K562 (cell line): ENCODE results near the gene CD99L2. TPM values are rescaled to one million over a fixed set of nuclear protein-coding genes. Genes with fewer than 3 reads are reported as not detected.

Experiments
- ATAC-seq: fragments of 200-7000 bp; cut with Tn5 transposase; 3 replicates; pipeline ENCODE4 v1.9.1; 2020; ENCODE audit warnings: moderate library complexity
- BruUV-seq: library from RNA; stranded (reverse); fragments of 400-500 nt; replicated peaks from 2 replicates; lab custom pipeline; 2021; lab: Mats Ljungman, UMichigan
- CTCF ChIA-PET: fragments of 300-600 bp; formaldehyde crosslinking; extraction: SDS; loops from one replicate; lab custom pipeline; 2021; ENCODE audit warnings: low intra/inter-chr PET ratio; lab: Yijun Ruan, JAX
- POLR2A ChIA-PET: fragments of 300-600, 350-650 bp; sonication (Branson Sonifier 250); formaldehyde crosslinking; extraction: SDS; loops from one replicate; lab custom pipeline; 2021; ENCODE audit warnings: antibody characterized with exemption, inconsistent platforms; lab: Yijun Ruan, JAX
- DNase-seq, 4 experiments: peaks; one replicate each; pipeline versions ENCODE4 v3.0.0 to v3.0.0-alpha.2; 2011 to 2018; ENCODE audit warnings: low spot score in 3 of 4, mixed read lengths in 3 of 4; ENCODE audit errors: extremely low read depth in 1 of 4
- FAIRE-seq: peaks from 2 replicates; lab custom pipeline; 2011; peaks lifted over from hg19 to GRCh38; lab: Jason Lieb, UNC
- H2AFZ ChIP-seq: 2 replicates; pipeline ENCODE4 v1.6.0; 2011; ENCODE audit warnings: low read depth, low read length, control low read depth, inconsistent platforms
- H3K27ac ChIP-seq: fragments of 200-600 bp; 3 replicates; pipeline ENCODE4 v1.8.0; 2011; ENCODE audit warnings: low read depth, mild to moderate bottlenecking, control low read depth, inconsistent platforms, low read length, moderate library complexity, mixed read lengths; ENCODE audit errors: extremely low read depth
- H3K27me3 ChIP-seq, 2 experiments: fragments of 300-600 bp in 1 of 2; 2 replicates in 1 of 2; 3 replicates in 1 of 2; pipeline versions ENCODE4 v1.6.0 to v1.8.0; 2011; ENCODE audit warnings: inconsistent platforms in 2 of 2, low read length in 2 of 2, mild to moderate bottlenecking in 1 of 2, mixed read lengths in 1 of 2, moderate library complexity in 1 of 2; ENCODE audit not compliant: control insufficient read depth in 2 of 2, insufficient read depth in 2 of 2
- H3K36me3 ChIP-seq: fragments of 300-600 bp; 3 replicates; pipeline ENCODE4 v1.8.0; 2011; ENCODE audit warnings: mild to moderate bottlenecking, low read length, inconsistent platforms; ENCODE audit not compliant: control insufficient read depth, insufficient read depth
- H3K4me1 ChIP-seq, 2 experiments: fragments of 200-600 bp in 1 of 2; replicated peaks in 1 of 2; 2 replicates in 1 of 2; 3 replicates in 1 of 2; pipeline versions ENCODE4 v1.5.1 to v1.8.0; 2011; ENCODE audit warnings: inconsistent platforms in 2 of 2, low read length in 2 of 2, mild to moderate bottlenecking in 1 of 2, mixed read lengths in 1 of 2, moderate library complexity in 1 of 2; ENCODE audit not compliant: control insufficient read depth in 2 of 2, insufficient read depth in 2 of 2
- H3K4me2 ChIP-seq: 2 replicates; pipeline ENCODE4 v1.6.1; 2011; ENCODE audit warnings: low read length, control low read depth, inconsistent platforms, mixed read lengths; ENCODE audit not compliant: insufficient read depth
- H3K4me3 ChIP-seq: fragments of 200-600 bp; sonication (generic), shearing (Covaris generic); 2 replicates; pipeline ENCODE4 v1.5.1; 2016; ENCODE audit warnings: control low read depth, inconsistent platforms
- H3K79me2 ChIP-seq: fragments of 200-600 bp; 3 replicates; pipeline ENCODE4 v1.8.0; 2011; ENCODE audit warnings: low read length, inconsistent platforms; ENCODE audit not compliant: control insufficient read depth, insufficient read depth
- H3K9ac ChIP-seq, 2 experiments: 2 replicates each; pipeline versions ENCODE4 v1.6.0 to v1.6.1; 2011; ENCODE audit warnings: low read depth in 2 of 2, low read length in 2 of 2, control low read depth in 1 of 2, inconsistent platforms in 1 of 2, mild to moderate bottlenecking in 1 of 2, mixed read lengths in 1 of 2; ENCODE audit not compliant: insufficient read depth in 1 of 2
- H3K9me1 ChIP-seq: one replicate; pipeline ENCODE4 v1.6.0; 2011; ENCODE audit warnings: inconsistent platforms, mild to moderate bottlenecking, low read length, moderate library complexity; ENCODE audit not compliant: control insufficient read depth, insufficient read depth
- H3K9me3 ChIP-seq: replicated peaks from 2 replicates; pipeline ENCODE4 v1.5.1; 2011; ENCODE audit warnings: low read depth, low read length, inconsistent platforms; ENCODE audit not compliant: control insufficient read depth, insufficient read depth
- H4K20me1 ChIP-seq: replicated peaks from 2 replicates; pipeline ENCODE4 v1.6.1; 2011; ENCODE audit warnings: low read length, inconsistent platforms, mixed read lengths; ENCODE audit not compliant: control insufficient read depth, insufficient read depth
- CGGBP1 ChIP-seq: fragments of 250-450 bp; sonication (Bioruptor Pico); IDR thresholded peaks from 2 replicates; pipeline ENCODE4 v1.9.0; 2021; ENCODE audit warnings: mild to moderate bottlenecking
- HLTF ChIP-seq: fragments of 450-650 bp; IDR thresholded peaks from 2 replicates; pipeline ENCODE4 v1.6.1; 2016
- KAT8 ChIP-seq: fragments of 450-650 bp; IDR thresholded peaks from 2 replicates; pipeline ENCODE4 v1.6.1; 2016; ENCODE audit warnings: low read depth, mild to moderate bottlenecking
- KDM1A ChIP-seq, 2 experiments: fragments of 450-650 bp; IDR thresholded peaks; 2 replicates each; pipeline ENCODE4 v1.6.1; 2016; ENCODE audit warnings: mild to moderate bottlenecking in 2 of 2
- NFE2 ChIP-seq: IDR thresholded peaks from 2 replicates; pipeline ENCODE4 v1.6.1; 2014; ENCODE audit warnings: antibody characterized with exemption, low read depth
- RBBP5 ChIP-seq: fragments of 200-600 bp; sonication (generic); IDR thresholded peaks from 2 replicates; pipeline ENCODE4 v1.6.1; 2012; ENCODE audit warnings: borderline replicate concordance, mild to moderate bottlenecking, low read length, control low read depth, inconsistent platforms; ENCODE audit not compliant: insufficient read depth, poor library complexity, severe bottlenecking
- SNIP1 ChIP-seq: fragments of 450-650 bp; IDR thresholded peaks from 2 replicates; pipeline ENCODE4 v1.7.1; 2017; ENCODE audit warnings: low read depth, mild to moderate bottlenecking
- SREBF2 ChIP-seq: sonication (generic); formaldehyde crosslinking; IDR thresholded peaks from 2 replicates; pipeline ENCODE4 v1.4.0; 2020; ENCODE audit warnings: mild to moderate bottlenecking, missing genetic modification reagents
- TAF1 ChIP-seq: IDR thresholded peaks from 2 replicates; pipeline ENCODE4 v1.6.1; 2011; ENCODE audit warnings: mild to moderate bottlenecking, low read length, moderate library complexity; ENCODE audit not compliant: insufficient read depth, control insufficient read depth, severe bottlenecking; ENCODE audit errors: extremely low read depth
- TAL1 ChIP-seq: fragments of 450-650 bp; IDR thresholded peaks from 2 replicates; pipeline ENCODE4 v1.6.1; 2016; ENCODE audit warnings: mild to moderate bottlenecking
- TBL1XR1 ChIP-seq, 2 experiments: IDR thresholded peaks; 2 replicates each; pipeline ENCODE4 v1.6.1; 2012; ENCODE audit warnings: improper control_type of control experiment in 2 of 2, low read length in 2 of 2, mild to moderate bottlenecking in 1 of 2
- ZNF174 ChIP-seq: fragments of 250-450 bp; sonication (Bioruptor Pico); IDR thresholded peaks from 2 replicates; pipeline ENCODE4 v1.4.0; 2020; ENCODE audit warnings: mild to moderate bottlenecking
- ZNF217 ChIP-seq: sonication (generic); formaldehyde crosslinking; IDR thresholded peaks from 2 replicates; pipeline ENCODE4 v1.8.0; 2022; ENCODE audit warnings: mild to moderate bottlenecking, missing genetic modification reagents
- ZNF3 ChIP-seq: fragments of 250-450 bp; sonication (Bioruptor Pico); IDR thresholded peaks from 2 replicates; pipeline ENCODE4 v1.5.0; 2021; ENCODE audit warnings: mild to moderate bottlenecking, moderate library complexity
- ZNF316 ChIP-seq: fragments of 450-650 bp; IDR thresholded peaks from 2 replicates; pipeline ENCODE4 v1.6.1; 2016
- ZNF76 ChIP-seq: fragments of 250-450 bp; sonication (Bioruptor Pico); IDR thresholded peaks from 2 replicates; pipeline ENCODE4 v1.4.0; 2020; ENCODE audit warnings: mild to moderate bottlenecking, moderate library complexity, borderline replicate concordance
- WGBS: fragments of 100-300 bp; shearing (Covaris generic); methylation state at CpG from one replicate; pipeline ENCODE4 v1.1.6; 2016; ENCODE audit warnings: low coverage, mixed read lengths; ENCODE audit not compliant: insufficient coverage; ENCODE audit errors: missing lambda C conversion rate; 5-methylcytosine and 5-hydroxymethylcytosine counted together
- in situ Hi-C: fragments of 300-500 bp; cut with MboI; formaldehyde crosslinking; loops from 4 replicates; pipeline ENCODE4 v1.15.0; 2018; ENCODE audit warnings: inconsistent platforms, mixed read lengths
- intact Hi-C: fragments of 100-400 bp; cut with micrococcal nuclease; formaldehyde crosslinking; loops from 2 replicates; pipeline ENCODE4 v1.14.2; 2022
- polyA plus RNA-seq, 8 experiments: library from polyadenylated mRNA; depleted of rRNA in 4 of 8; stranded (reverse) in 5 of 8; unstranded in 3 of 8; fragments of >200 nt; fragmentation: Nextera tagmentation in 2 of 8; fragmentation: Illumina TruSeq in 1 of 8; extraction: Ambion mirVana in 2 of 8; extraction: Trizol in 1 of 8; gene quantifications; 2 replicates each; pipeline versions ENCODE4 v1.2.1 to v1.2.3, GENCODE V29; 2011 to 2014; ENCODE audit warnings: inconsistent platforms in 1 of 8, missing spikeins in 1 of 8
- total RNA-seq, 7 experiments: library from RNA; depleted of rRNA in 6 of 7; stranded (reverse); fragments of >200 nt in 6 of 7; fragmentation: Illumina TruSeq in 2 of 7; extraction: Trizol in 2 of 7; gene quantifications; 2 replicates each; pipeline versions ENCODE4 v1.2.1 to v1.2.3, GENCODE V29; 2011 to 2021; ENCODE audit warnings: low replicate concordance in 1 of 7
- TF ChIP-seq, protein P1 (sequence below): IDR thresholded peaks from 2 replicates; pipeline ENCODE4 v1.6.1; 2012; ENCODE audit warnings: low read depth, low read length, improper control_type of control experiment, borderline replicate concordance
- TF ChIP-seq, protein P2 (sequence below): fragments of 450-650 bp; formaldehyde crosslinking; IDR thresholded peaks from 2 replicates; pipeline ENCODE4 v1.4.0; 2020; ENCODE audit warnings: mild to moderate bottlenecking, moderate library complexity
- TF ChIP-seq, protein P3 (sequence below): sonication (generic); formaldehyde crosslinking; IDR thresholded peaks from 2 replicates; pipeline ENCODE4 v1.8.0; 2022; ENCODE audit warnings: mild to moderate bottlenecking, missing genetic modification reagents

Gene CD99L2
- total and polyA plus RNA-seq, 9 of the 15 experiments (the other 6 are each of a cell fraction or from before 2014, with no cell fraction given) = 0.76 to 19.0 (median 11.9) TPM

GRCh38 chrX:150768132-150768485 lies 130.4 kb downstream of the CD99L2 start:
- H3K4me2 ChIP-seq = no peak overlapping the region
- no peak overlapping the region for H2AFZ ChIP-seq
- H3K9me1 ChIP-seq = no peaks in the 10 kb centered on the region
- peaks cover 16 to 22% of the 10 kb centered on the region in 2 experiments; a peak in 4 of 5 replicates for H3K4me1 ChIP-seq
- H3K4me3 ChIP-seq = no peak overlapping the region
- CTCF ChIA-PET = no interaction called here
- DNase-seq (no peak), ATAC-seq (no peak), FAIRE-seq (no peak)
- no TSS peak for BruUV-seq
- intact Hi-C loops = no loop called here
- H4K20me1 ChIP-seq = no peaks in the 10 kb centered on the region
- H3K9me3 ChIP-seq = no peaks in the 10 kb centered on the region
- peak overlapping the region; percentile 47; the same call in 1 of the 3 replicates for H3K27ac ChIP-seq
- H3K36me3 ChIP-seq = peaks cover under 1% of the 10 kb centered on the region; the same call in 2 of the 3 replicates
- in situ Hi-C loops = loop anchor here (25.0 kb wide), 1 partner anchor 919 kb away; the partner anchor contains the start of gene PRRG3
- no peaks in the 10 kb centered on the region for H3K27me3 ChIP-seq
- H3K79me2 ChIP-seq = no peaks in the 10 kb centered on the region
- TF ChIP-seq CGGBP1 (CRISPR knock-in tag) (no peak), SNIP1 (no peak), ZNF76 (CRISPR knock-in tag) (no peak), ZNF174 (CRISPR knock-in tag) (no peak), TAL1 (no peak), SREBF2 (CRISPR knock-in tag) (no peak), KAT8 (no peak), NFE2 (no peak), ZNF316 (no peak), ZNF3 (CRISPR knock-in tag) (no peak), ZNF217 (CRISPR knock-in tag) (no peak), KDM1A (IDR thresholded peaks at IDR 0.05) (no peak), HLTF (no peak), TBL1XR1 (IDR thresholded peaks at IDR 0.05; ENCODE audit: low read length in 2 of 2) (no peak), TAF1 (no peak), RBBP5 (no peak)
- TF ChIP-seq, protein P1, sequence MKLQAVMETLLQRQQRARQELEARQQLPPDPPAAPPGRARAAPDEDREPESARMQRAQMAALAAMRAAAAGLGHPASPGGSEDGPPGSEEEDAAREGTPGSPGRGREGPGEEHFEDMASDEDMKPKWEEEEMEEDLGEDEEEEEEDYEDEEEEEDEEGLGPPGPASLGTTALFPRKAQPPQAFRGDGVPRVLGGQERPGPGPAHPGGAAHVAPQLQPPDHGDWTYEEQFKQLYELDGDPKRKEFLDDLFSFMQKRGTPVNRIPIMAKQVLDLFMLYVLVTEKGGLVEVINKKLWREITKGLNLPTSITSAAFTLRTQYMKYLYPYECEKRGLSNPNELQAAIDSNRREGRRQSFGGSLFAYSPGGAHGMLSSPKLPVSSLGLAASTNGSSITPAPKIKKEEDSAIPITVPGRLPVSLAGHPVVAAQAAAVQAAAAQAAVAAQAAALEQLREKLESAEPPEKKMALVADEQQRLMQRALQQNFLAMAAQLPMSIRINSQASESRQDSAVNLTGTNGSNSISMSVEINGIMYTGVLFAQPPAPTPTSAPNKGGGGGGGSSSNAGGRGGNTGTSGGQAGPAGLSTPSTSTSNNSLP = no peak
- TF ChIP-seq, protein P2, sequence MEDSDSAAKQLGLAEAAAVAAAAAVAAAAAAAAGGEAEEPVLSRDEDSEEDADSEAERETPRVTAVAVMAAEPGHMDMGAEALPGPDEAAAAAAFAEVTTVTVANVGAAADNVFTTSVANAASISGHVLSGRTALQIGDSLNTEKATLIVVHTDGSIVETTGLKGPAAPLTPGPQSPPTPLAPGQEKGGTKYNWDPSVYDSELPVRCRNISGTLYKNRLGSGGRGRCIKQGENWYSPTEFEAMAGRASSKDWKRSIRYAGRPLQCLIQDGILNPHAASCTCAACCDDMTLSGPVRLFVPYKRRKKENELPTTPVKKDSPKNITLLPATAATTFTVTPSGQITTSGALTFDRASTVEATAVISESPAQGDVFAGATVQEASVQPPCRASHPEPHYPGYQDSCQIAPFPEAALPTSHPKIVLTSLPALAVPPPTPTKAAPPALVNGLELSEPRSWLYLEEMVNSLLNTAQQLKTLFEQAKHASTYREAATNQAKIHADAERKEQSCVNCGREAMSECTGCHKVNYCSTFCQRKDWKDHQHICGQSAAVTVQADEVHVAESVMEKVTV (CRISPR knock-in tag) = no peak
- TF ChIP-seq, protein P3, sequence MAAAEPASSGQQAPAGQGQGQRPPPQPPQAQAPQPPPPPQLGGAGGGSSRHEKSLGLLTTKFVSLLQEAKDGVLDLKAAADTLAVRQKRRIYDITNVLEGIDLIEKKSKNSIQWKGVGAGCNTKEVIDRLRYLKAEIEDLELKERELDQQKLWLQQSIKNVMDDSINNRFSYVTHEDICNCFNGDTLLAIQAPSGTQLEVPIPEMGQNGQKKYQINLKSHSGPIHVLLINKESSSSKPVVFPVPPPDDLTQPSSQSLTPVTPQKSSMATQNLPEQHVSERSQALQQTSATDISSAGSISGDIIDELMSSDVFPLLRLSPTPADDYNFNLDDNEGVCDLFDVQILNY (CRISPR knock-in tag) = no peak
- TF ChIP-seq, all 486 proteins: peak for 0
- 82% methylated on average over 9 of the region's 10 CpGs for WGBS
- POLR2A ChIA-PET = interaction anchor here (0.6 kb wide), 1 partner anchor 261 kb away, joined by 3 read pairs; no protein-coding TSS in a partner anchor
- no peak overlapping the region for H3K9ac ChIP-seq
